Liver (tissue), 9 donors: ENCODE data around the gene ATOH8. TPM values are rescaled to one million over a fixed set of nuclear protein-coding genes. Genes with fewer than 3 reads are reported as not detected.

Experiments
- DNase-seq: peaks from one replicate; pipeline ENCODE4 v3.0.0-alpha.2; 2017; ENCODE audit warnings: low spot score
- H3K27ac ChIP-seq, 2 donors: one replicate each; pipeline ENCODE4 v1.7.0; 2013; ENCODE audit warnings: inconsistent platforms in 2 of 2, low read length in 2 of 2, control low read depth in 1 of 2, low read depth in 1 of 2, mild to moderate bottlenecking in 1 of 2
- H3K27me3 ChIP-seq, 4 donors: one replicate each; pipeline versions ENCODE4 v1.6.1 to v1.7.0; 2013; ENCODE audit warnings: low read length in 3 of 4, inconsistent platforms in 1 of 4, mild to moderate bottlenecking in 1 of 4, moderate library complexity in 1 of 4; ENCODE audit not compliant: control insufficient read depth in 4 of 4, insufficient read depth in 4 of 4
- H3K36me3 ChIP-seq, 4 donors: one replicate each; pipeline versions ENCODE4 v1.6.1 to v1.7.0; 2013; ENCODE audit warnings: low read length in 3 of 4, mild to moderate bottlenecking in 3 of 4, low read depth in 1 of 4, moderate library complexity in 1 of 4; ENCODE audit not compliant: control insufficient read depth in 4 of 4, insufficient read depth in 3 of 4
- H3K4me1 ChIP-seq, 4 donors: one replicate each; pipeline versions ENCODE4 v1.6.1 to v1.7.0; 2013; ENCODE audit warnings: low read length in 3 of 4, mild to moderate bottlenecking in 3 of 4, moderate library complexity in 1 of 4; ENCODE audit not compliant: control insufficient read depth in 4 of 4, insufficient read depth in 4 of 4
- H3K4me3 ChIP-seq, 3 donors: one replicate each; pipeline versions ENCODE4 v1.6.1 to v1.7.0; 2013; ENCODE audit warnings: low read length in 3 of 3, control low read depth in 1 of 3, low read depth in 1 of 3, mild to moderate bottlenecking in 1 of 3
- H3K9ac ChIP-seq, 2 donors: one replicate each; pipeline ENCODE4 v1.7.0; 2013; ENCODE audit warnings: low read length in 2 of 2, mild to moderate bottlenecking in 2 of 2, moderate library complexity in 2 of 2, control low read depth in 1 of 2, low read depth in 1 of 2
- H3K9me3 ChIP-seq, 4 donors: one replicate each; pipeline versions ENCODE4 v1.6.1 to v1.7.0; 2013; ENCODE audit warnings: low read length in 3 of 4; ENCODE audit not compliant: control insufficient read depth in 4 of 4
- ATF3 ChIP-seq: IDR thresholded peaks from 2 replicates; pipeline ENCODE4 v1.6.1; 2016; ENCODE audit warnings: antibody characterized with exemption
- EGR1 ChIP-seq, 2 donors: IDR thresholded peaks; 2 replicates each; pipeline ENCODE4 v1.6.1; 2016 to 2018; ENCODE audit warnings: antibody characterized with exemption in 2 of 2, low read depth in 2 of 2
- FOXA1 ChIP-seq: IDR thresholded peaks from 2 replicates; pipeline ENCODE4 v1.6.1; 2016; ENCODE audit warnings: antibody characterized with exemption
- FOXA2 ChIP-seq: IDR thresholded peaks from 2 replicates; pipeline ENCODE4 v1.6.1; 2016; ENCODE audit warnings: antibody characterized with exemption
- GABPA ChIP-seq, 2 donors: IDR thresholded peaks in 1 of 2; conservative IDR thresholded peaks in 1 of 2; 2 replicates each; pipeline ENCODE4 v1.6.1; 2016; ENCODE audit warnings: antibody characterized with exemption in 2 of 2, mild to moderate bottlenecking in 1 of 2, moderate library complexity in 1 of 2
- HNF4A ChIP-seq, 2 donors: conservative IDR thresholded peaks; 2 replicates each; pipeline ENCODE4 v1.6.1; 2016; ENCODE audit warnings: antibody characterized with exemption in 2 of 2, mild to moderate bottlenecking in 2 of 2
- HNF4G ChIP-seq: IDR thresholded peaks from 2 replicates; pipeline ENCODE4 v1.6.1; 2016; ENCODE audit warnings: antibody characterized with exemption
- JUND ChIP-seq, 2 donors: IDR thresholded peaks; 2 replicates each; pipeline ENCODE4 v1.6.1; 2016; ENCODE audit warnings: antibody characterized with exemption in 2 of 2
- MAX ChIP-seq: IDR thresholded peaks from 2 replicates; pipeline ENCODE4 v1.6.1; 2016; ENCODE audit warnings: antibody characterized with exemption
- NR2F2 ChIP-seq: IDR thresholded peaks from 2 replicates; pipeline ENCODE4 v1.6.1; 2016; ENCODE audit warnings: antibody characterized with exemption
- REST ChIP-seq: IDR thresholded peaks from 2 replicates; pipeline ENCODE4 v1.6.1; 2016; ENCODE audit warnings: antibody characterized with exemption, mild to moderate bottlenecking
- SP1 ChIP-seq: IDR thresholded peaks from 2 replicates; pipeline ENCODE4 v1.6.1; 2018; ENCODE audit warnings: antibody characterized with exemption, mild to moderate bottlenecking
- TAF1 ChIP-seq: conservative IDR thresholded peaks from 2 replicates; pipeline ENCODE4 v1.6.1; 2016; ENCODE audit warnings: antibody characterized with exemption, mild to moderate bottlenecking
- YY1 ChIP-seq: IDR thresholded peaks from 2 replicates; pipeline ENCODE4 v1.6.1; 2016; ENCODE audit warnings: antibody characterized with exemption, mild to moderate bottlenecking
- ZBTB33 ChIP-seq: IDR thresholded peaks from 2 replicates; pipeline ENCODE4 v1.6.1; 2016; ENCODE audit warnings: antibody characterized with exemption
- WGBS: extraction: QIAGEN DNeasy Blood & Tissue Kit; methylation state at CpG from one replicate; pipeline ENCODE4 v1.1.7; 2013; 5-methylcytosine and 5-hydroxymethylcytosine counted together
- polyA plus RNA-seq, 2 donors: library from polyadenylated mRNA; stranded (reverse) in 1 of 2; unstranded in 1 of 2; fragments of 200-250 nt in 1 of 2; fragments of >200 nt in 1 of 2; fragmentation: Nextera tagmentation in 1 of 2; extraction: Ambion mirVana in 1 of 2; gene quantifications; one replicate each; pipeline versions ENCODE4 v1.2.1 to v1.2.3, GENCODE V29; 2013 to 2015
- total RNA-seq, 2 donors: library from RNA; depleted of rRNA; stranded (reverse); fragments of >200 nt; gene quantifications; one replicate each; pipeline ENCODE4 v1.2.3, GENCODE V29; 2014
- donor health status: healthy.
- donor health status: healthy.
- donor health status: healthy.
- donor health status: healthy.
- donor health status: healthy.

The ATOH8 gene
- total and polyA plus RNA-seq, 4 donors, result 0.33 to 37.7 (median 26.8) TPM

- no peaks in the 10 kb centered on the region for H3K9me3 ChIP-seq
- H3K36me3 ChIP-seq, result no peaks in the 10 kb centered on the region
- no peak for DNase-seq
- TF ChIP-seq SP1 (no peak), ZBTB33 (no peak)
- no peak overlapping the region for H3K9ac ChIP-seq
- H3K27me3 ChIP-seq, result no peaks in the 10 kb centered on the region
- no peak overlapping the region for H3K27ac ChIP-seq
- WGBS, result 97% methylated on average over 1 of the region's 1 CpG
- H3K4me3 ChIP-seq, result no peak overlapping the region
- peaks cover 12 to 21% (median 16%) of the 10 kb centered on the region in 4 donors for H3K4me1 ChIP-seq
These were observed 33.3 kb upstream of the ATOH8 start for GRCh38 chr2:85720533-85720932.

GRCh38 chr2:85721641-85722040 lies 32.1 kb upstream of the ATOH8 start:
- WGBS, result 91% methylated on average over 4 of the region's 4 CpGs
- Histone ChIP-seq H3K9ac (no peak overlapping the region), H3K27ac (no peak overlapping the region), H3K4me3 (no peak overlapping the region), H3K36me3 (no peaks in the 10 kb centered on the region), H3K9me3 (no peaks in the 10 kb centered on the region), H3K4me1 (peaks cover 14 to 29% (median 21%) of the 10 kb centered on the region in 4 donors), H3K27me3 (no peaks in the 10 kb centered on the region)
- TF ChIP-seq EGR1 (IDR thresholded peaks at IDR 0.05; ENCODE audit: low read depth in 2 of 2) (no peak), HNF4A (conservative IDR thresholded peaks at IDR 0.05) (no peak), NR2F2 (no peak), GABPA (IDR thresholded peaks at IDR 0.05 in 1 of 2, conservative IDR thresholded peaks at IDR 0.05 in 1 of 2) (no peak), JUND (IDR thresholded peaks at IDR 0.05) (no peak), REST (no peak), TAF1 (no peak), ZBTB33 (no peak), FOXA1 (no peak), SP1 (no peak), ATF3 (no peak), MAX (no peak), YY1 (no peak), FOXA2 (no peak), HNF4G (no peak)
- no peak for DNase-seq
